Kidney tubule cell (primary cell): ENCODE data around the gene CNPPD1.
A peak's percentile ranks its signal among the peaks of the same experiment; 100 is the strongest.

ENCODE experiments used
- DNase-seq: peaks from one replicate; pipeline ENCODE4 v3.0.0-alpha.2; 2018; ENCODE audit warnings: low spot score

The CNPPD1 gene

DNA sequence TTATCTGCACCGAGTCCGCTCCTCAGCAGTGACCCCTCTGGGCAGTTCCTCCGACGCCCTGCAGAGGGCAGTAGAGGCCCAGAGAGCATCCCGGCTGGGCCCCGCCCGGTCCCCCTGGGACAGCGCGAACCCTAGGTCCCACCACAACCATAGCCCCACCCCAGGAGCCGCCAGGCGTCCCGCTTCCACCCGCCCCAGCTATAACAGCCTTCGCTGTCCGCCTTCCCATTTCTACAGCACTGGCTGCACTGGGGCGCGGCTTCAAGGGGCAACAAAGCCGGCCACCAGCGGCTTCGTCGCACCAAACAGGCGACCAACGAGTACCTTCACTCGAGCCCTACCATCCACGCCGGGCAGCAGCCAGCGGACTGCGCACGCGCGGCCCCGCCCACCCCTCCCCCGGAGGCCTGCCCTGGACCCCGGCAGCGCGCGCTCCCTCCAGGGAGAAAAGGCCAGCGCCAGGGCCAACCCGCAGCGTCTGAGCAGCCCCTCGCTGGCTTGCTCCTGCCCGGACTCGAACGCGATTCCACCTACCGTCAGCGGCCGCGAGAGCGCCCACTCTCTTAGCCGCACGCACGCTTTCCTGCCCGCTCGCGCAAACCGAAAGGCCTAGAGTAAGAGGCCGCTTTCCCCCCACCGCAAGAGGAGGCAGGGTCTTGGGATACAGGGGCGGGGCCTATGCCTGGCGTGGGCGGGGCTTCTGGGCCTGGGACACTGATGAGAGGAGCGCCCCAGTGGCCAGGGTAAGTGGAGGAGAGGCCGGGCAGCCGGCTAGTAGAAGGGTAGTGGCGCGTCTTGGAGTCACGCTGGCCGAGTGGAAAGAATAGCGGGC is 16.3 kb downstream of the CNPPD1 start, which contains the start of gene NHEJ1:
NHEJ1 (minus strand) TSS at position 630 of the 832 bp plus-strand sequence. CDS start 2,453 bp downstream, outside the sequence.
- peak; percentile 94 for DNase-seq

GRCh38 chr2:219159771-219160185 is 16.9 kb downstream of the CNPPD1 start:
- DNase-seq, result no peak

DNA sequence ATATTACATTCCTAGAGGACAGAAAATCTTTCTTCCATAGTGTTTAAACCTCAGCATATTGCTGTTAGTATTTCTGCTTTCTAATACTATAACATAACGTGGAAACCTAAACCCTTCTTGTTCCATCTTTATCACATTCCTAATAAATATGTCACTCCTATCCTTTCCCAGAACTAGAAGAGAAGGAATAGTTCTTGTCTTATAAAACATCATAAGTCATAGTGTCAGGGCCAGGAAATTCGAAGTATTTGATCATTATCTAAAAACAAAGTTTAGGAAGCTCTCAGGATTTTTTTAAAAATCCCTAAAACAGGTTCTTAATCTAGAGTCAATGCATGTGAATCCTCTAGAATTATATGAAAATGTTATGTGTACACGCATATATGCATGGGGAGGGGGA is 18.1 kb downstream of the CNPPD1 start:
- no peak for DNase-seq

DNA sequence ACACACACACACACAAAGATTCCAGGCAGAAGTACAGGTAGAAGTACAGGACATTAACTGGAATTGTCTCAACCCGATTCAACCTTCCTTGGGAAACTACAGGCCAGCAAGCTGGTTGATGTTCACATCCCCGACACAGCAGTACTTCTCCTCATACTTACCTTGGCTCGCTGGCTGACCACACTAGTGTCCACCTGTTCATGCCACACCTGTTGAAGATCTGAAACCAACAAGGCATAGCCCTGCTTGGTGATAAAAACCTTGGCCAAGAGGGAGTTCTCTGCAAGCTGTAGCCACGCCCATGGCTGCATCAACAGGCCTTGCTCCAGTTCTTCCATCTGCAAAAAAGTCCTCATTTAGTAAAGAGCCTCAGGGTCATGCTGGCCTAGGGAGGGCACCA is 18.7 kb downstream of the CNPPD1 start:
- DNase-seq, result no peak

DNA sequence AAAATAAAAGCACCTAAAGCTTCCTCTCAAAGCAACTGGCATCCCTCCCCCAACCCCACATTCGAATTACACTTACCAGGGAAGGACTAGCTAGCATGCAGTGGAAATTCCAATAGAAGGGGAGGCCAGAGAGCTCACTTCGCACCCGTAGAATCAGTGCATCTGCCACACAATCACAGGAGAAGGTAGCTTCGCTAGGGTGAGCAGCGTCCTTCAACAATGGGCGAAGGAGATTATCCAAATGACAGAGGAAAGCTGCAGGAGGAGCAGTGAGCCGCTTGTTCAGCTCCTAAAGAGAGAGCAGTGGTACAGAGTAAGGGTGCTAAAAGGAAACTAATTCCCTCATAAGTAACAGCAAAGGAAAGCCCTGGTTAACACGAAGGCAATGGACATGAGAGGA is 19.3 kb downstream of the CNPPD1 start:
- no peak for DNase-seq

- peak; percentile 79 for DNase-seq
Measured at GRCh38 chr2:219155054-219155644, 21.6 kb downstream of the CNPPD1 start.

DNA sequence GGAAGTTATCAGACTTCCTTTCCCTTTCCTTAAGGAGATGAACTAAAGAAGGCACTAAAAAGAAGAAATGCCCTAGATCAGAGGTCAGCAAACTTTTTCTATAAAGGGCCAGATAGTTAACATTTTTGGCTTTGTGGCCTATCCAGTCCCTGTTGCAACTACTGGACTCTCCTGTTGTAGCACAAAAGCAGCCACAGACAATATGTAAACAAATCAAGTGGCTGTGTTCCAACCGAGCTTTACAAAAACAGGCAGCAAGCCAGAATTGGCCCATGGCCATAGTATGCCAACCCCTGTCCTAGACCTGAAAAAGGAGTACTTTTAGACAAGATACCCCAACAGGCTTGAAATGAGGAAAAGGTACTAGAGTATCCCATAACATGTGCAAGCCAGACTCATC is 27.1 kb downstream of the CNPPD1 start:
- DNase-seq, result no peak

- peak; percentile 84 for DNase-seq
Measured at GRCh38 chr2:219142329-219142728, 34.4 kb downstream of the CNPPD1 start.

DNA sequence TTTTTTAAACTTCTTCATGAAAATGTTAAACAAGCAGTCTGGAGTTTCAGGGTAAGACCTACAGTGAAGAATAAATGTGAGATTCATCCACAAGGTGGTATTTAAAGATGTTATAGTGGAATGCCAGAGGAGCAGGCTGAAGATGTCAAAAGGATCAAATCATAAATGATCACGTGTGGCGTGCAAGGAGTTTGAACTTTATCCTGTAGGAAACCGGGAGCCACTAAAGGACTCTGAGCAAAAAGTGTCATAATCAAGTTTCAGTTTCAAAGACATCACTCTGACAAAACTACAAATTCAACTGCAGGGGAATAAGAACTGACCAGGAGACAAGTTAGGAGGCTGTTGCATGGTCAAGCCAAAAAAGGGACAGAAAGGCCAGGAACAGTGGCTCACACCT is 36.0 kb downstream of the CNPPD1 start:
- DNase-seq, result no peak

- DNase-seq, result no peak
Measured at GRCh38 chr2:219133976-219134375, 42.7 kb downstream of the CNPPD1 start.

GRCh38 chr2:219131744-219132143 is 45.0 kb downstream of the CNPPD1 start:
- no peak for DNase-seq

- no peak for DNase-seq
Measured at GRCh38 chr2:219131327-219131726, 45.4 kb downstream of the CNPPD1 start.

GRCh38 chr2:219129589-219129988 is 47.1 kb downstream of the CNPPD1 start:
- no peak for DNase-seq

GRCh38 chr2:219128396-219128795 is 48.3 kb downstream of the CNPPD1 start:
- no peak for DNase-seq

DNA sequence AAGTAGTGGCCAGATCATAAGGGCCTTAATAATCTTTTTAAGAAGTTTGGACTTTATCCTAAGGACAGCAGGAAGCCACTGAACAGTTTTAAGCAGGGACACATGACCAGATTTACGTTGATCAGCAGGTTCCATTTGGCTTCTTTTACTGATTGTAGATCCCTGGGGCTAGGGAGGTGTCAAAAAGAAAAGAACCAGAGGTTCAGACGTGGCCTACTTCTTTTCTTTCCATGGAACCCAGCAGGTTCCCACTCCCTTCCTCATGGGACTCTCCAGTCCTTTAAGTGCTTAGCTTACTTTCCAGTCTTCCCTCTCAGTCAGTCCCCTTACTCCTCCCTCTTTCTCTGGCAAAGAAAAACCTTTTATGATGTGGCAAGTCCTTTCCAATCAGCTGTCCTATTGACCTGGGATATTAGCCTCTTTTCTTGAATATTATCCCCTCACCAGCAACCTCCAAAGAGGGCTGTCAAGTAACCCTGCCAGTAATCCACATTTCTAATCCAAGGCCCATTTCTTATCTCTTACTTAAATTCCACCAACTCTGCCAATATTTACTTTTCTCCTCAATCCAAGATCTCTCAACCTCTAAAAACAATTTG is 49.6 kb downstream of the CNPPD1 start:
- DNase-seq, result no peak

DNA sequence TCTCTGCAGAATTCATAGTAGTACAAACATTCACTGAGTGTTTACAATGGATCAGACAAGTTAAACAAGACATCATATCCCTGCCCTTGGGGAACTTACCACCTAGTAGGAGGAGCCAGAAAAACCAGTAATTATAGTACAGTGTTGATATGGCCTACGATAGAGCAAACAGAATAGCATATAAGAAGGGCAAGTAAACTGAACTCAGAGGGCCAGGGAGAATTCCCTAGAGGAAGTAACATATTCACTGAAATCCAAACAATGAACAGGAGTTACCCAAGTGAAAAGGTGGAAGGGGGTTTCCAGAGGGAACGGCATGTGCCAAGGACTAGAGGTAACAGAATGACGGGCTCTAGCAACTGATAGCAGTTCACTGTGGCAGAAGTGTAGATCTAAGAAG is 50.2 kb downstream of the CNPPD1 start:
- peak; percentile 64 for DNase-seq

- DNase-seq, result no peak
Measured at GRCh38 chr2:219125886-219126270, 50.8 kb downstream of the CNPPD1 start.

GRCh38 chr2:219125225-219125885 is 51.4 kb downstream of the CNPPD1 start:
- DNase-seq, result peak; percentile 95

DNA sequence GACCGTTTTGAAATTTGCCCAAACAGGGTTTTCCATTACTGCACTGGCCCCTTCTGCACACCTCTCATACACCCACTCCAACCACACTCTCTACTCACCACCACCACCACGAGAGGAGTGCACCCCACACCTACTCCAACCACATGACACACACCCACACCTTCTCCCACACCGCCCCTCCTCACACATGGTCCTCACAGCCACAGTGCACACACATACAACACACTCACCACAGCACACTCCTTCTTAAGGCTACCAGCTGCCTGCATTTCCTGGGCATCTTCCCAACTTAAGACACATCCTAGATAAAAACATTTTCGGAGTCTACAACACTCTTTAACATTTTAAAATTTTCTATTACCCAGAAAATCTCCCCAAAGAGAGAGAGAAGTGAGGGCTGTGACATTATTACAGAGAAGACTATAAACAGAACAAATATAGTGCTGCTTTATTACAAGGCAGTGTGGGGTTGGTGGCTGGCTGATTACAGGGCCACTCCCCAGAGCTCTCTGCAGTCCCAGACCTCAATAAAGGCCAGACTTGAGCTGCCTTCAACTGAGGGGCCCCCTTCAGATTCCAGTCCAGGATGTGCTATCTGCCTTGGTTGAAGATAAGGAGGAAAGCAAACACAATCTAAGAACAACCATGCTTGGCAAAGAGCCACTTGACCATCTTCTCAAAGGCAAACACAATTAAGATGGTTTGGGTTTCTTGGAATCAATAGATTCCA is 52.2 kb downstream of the CNPPD1 start:
- DNase-seq, result peak; percentile 19

GRCh38 chr2:219123356-219124135 is 53.2 kb downstream of the CNPPD1 start:
- no peak for DNase-seq
